Glomerular visceral epithelial cell (primary cell): Measurements from ENCODE around the gene MBP.
"Not testable (repeated sequence)": the region's sequence is repeated elsewhere in the genome, so short reads cannot be mapped to it uniquely, and the experiment has no call there.

Source experiments
- DNase-seq: peaks from one replicate; pipeline ENCODE4 v3.0.0-alpha.2; 2016; ENCODE audit errors: extremely low spot score

The MBP gene

DNA sequence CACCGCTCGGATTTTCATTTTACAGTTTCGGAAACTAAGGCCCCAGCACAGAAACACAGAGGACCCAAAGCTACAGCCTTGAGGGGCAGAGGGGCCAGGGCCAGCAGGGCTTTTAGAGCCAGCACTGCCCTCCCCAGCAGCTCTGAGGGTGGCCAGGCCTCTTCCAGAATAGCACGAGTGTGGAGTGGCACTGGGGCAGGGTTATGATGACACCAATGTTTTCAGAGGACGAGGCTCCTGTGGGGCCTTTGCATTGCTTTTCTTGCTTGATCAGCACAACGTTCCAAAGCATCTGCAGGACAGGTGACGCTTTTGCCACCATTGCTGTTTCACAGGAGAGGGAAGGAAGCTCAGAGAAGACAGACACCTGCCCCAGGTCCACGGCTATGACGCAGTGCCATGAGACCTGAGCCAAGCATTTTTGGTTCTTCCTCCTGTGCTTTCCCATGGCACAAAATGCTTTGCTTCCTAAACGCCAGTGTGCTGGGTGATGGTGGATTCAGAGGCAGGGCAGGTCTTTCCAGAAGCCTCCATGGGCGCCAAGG lies 126.9 kb downstream of the MBP start:
- DNase-seq: no peak

DNA sequence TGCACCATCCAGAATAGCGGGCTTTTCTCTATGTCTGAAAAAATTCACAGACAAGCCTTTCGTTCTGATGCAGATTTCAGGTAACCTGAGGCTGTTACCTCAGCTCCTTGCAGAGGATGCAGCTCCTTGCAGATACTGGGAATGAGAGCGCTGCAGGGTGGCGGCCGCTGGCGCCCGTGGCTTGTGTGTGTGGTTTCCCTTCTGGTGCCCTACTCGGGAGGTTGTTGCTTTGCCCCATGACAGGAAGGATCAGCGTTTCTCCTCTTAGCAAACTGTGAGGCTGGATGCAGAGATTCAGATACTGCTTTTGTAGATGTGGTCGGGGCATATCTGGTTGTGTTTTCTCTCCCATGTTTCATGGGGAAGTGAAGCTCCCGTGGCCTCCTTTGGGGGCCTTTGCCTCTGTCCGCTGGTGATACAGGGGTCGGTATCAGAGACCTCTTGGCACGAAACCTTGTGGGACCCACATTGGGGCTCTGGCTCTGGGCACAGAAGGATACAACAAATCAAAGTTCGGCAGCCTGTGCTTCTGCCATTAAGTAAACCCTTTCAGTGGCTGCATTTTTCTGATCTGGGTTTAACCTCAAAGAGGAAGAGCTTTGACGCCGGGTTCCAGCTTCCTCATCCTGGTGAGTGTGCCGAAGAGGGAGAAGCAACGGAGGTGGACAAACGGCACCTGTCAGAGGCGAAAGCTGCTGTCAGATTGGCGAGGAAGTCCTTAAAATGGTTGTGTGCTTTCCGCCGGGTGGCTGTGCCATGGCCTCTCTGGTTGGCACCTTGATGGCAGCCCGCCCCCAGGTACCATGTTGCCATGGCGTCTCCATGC lies 127.8 kb downstream of the MBP start:
- DNase-seq: no peak

DNA sequence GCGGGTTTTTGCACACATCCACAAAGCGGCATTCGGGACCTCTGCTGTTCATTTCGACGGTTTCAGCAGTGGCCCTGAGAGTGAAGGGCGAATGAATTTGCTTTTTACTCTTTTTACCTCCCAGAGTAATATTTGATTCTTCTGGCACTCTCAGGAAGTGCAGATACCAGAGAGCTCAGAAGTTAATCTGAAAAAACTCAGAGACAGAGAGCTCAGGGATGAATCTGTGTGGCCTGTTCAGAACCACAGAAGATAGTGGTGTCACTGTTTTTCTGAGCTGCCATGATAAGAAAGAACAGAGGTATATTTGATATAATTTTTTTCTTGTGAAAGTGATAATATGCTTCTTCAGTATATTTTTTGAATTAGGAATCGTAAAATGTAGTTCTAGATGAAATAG lies 129.3 kb downstream of the MBP start:
- no peak for DNase-seq

DNA sequence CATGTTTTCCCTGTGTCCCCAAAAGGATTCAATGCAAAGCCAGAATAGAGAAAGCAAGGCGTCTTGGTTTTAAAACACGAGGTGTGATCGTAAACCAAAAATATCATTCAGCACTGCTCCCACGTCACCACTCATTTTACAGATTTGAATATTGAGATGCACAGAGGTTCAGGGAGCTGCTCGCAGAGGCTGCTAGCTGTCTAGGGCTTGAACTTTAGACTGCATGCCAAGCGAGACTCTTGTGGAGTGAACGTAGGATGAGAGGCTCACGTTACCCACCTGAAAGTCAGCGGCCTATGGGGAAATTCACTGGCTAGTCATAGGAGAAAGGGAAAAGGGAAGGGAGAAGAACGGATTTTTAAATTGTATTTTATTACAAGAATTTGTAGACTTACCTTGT lies 130.1 kb downstream of the MBP start:
- no peak for DNase-seq

DNA sequence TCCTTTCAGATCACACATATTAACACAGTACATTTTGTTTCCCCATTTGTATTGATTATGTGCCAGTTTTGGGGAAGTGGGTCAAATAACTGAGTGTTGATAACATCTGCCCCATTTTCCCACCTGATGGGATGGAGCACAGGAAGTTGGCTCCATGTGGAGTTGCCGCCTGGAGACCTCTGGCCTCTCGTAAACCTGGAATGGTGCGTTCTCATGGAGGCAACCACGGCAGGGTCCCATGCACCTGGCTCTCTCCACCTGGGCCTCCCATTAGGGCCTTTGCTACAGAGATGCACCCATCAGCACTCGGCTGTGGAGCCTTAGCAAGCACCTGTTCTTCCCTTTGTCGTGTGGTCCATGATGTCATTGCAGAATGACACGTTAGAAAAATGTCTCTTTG lies 130.6 kb downstream of the MBP start:
- no peak for DNase-seq

DNA sequence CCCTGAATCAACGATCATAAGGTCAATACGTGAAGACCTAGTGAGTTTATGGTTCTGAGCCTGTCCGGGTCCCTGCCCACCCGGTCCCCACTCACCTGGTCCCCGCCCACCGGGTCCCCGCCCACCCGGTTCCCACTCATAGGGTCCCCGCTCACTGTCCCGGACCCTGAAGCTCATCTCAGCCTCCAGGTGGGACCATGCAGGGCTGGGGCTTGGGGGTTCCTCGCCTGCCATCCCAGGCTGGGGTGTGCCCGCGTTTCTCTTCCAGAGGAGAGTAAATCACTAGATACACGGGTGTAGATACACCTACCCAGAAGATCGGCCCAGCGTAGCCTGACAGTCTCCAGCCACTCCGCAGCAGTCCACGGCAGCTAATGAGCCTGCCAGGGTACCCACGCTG lies 131.5 kb downstream of the MBP start:
- DNase-seq: no peak

DNA sequence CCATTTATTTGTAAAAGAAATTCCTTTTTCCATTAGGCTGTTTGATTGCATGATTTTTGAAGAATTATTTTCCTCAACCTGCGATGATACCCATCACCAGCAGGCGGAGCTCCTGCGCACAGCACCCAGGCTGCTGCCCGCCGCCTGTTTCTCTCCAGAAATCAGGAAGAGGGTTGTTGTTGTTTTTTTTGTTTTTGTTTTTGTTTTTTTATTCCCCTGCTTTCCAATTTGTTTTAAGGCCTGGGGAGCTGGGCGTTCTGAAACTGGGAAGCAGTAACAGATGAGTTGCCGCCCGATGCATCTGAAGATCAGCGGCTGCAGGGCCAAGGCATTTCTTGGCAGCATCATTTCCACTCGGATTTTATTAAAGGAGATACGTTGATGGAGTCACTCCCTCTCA lies 132.1 kb downstream of the MBP start:
- DNase-seq: peak; percentile 46

DNA sequence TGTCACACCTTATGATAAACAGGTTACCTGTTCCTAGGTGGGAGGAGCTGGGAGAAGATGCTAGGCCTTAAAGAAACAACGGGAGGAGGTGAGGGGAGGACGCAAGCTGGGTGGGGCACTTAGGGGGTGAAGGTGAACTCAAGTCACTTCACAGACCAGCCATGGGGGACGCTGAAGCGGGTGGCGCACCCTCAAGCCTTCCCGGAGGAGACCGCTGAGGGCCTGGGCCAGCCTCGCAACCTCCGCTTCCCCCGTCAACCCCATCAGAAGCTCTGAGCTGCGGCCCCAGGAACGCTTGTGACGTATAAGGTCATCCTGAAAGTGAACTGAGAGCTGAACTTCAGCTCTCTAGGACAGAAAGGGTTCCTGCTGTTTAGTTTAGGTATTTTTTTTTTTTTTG lies 133.5 kb downstream of the MBP start:
- no peak for DNase-seq

DNA sequence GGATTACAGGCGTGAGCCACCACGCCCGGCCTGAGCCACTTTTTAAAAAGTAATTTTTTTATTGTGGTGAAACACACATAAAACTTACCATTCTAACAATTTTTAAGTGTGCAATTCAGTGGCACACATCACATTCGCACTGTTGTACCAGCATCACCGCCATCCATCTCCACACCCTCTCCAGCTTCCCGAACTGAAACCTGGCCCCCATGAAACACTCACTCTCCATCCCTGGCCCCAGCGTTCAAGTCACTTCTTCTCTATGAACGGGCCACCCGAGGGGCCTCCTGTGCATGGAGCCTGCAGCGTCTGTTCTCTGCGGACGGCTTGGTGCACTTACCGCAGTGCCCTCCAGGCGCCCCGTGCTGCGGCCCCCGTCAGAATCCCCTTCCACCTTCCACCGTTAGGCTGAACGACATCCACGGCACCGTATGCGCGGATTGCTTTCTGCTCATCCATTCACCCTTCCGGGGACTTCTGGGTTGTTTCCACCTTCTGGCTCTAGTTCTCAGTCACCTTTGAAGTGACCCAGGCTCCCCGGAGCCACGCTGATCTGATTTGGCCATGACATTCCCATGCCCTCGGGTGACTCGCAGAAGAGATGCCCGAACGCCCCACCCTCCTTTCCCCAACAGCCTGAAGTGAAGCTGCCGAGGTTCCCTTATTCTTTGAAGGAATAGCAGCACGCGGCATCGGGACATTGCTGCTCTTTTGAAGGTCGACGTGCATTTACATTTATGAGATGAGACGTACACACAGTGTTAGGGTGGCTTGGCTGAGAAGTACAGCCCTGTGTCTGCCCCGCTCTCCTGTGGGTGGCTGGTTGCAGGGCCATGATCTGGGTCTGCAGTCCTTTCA lies 134.4 kb downstream of the MBP start:
- DNase-seq: no peak

DNA sequence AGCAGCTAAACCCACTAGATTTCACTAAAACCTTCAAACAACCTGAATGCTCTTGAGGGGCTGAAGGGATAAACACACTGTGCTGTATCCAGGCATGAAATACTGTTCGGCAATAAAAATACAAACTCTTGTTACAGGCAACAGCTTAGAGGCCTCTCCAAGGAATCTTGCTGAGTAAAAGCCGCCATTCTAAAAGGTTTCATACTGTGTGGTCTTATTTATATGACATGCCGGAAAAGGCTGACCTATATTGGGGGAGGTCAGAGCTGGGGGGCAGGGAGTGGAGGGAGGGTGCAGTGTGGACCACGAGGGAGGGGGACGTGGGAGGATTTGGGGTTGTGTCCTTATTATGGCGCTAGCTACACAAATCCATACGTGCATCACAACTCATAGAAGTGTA lies 136.2 kb downstream of the MBP start:
- DNase-seq: no peak

DNA sequence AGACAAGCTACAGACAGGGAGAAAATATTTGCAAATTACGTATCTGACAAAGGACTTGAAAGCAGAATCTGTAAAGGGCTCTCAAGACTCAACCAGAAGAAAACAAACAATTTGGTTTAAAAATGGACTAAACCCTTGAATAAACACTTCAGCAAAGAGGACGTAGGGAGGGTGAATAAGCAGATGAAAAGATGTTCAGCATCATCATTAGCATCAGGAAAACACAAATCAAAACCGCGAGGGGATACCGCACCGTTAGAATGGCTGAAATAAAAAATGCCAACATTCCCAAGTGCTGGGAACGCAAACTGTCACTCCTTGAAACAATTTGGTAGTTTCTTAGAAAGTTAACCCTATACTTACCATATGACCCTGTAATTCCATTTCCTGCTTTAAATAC lies 136.7 kb downstream of the MBP start:
- no peak for DNase-seq

DNA sequence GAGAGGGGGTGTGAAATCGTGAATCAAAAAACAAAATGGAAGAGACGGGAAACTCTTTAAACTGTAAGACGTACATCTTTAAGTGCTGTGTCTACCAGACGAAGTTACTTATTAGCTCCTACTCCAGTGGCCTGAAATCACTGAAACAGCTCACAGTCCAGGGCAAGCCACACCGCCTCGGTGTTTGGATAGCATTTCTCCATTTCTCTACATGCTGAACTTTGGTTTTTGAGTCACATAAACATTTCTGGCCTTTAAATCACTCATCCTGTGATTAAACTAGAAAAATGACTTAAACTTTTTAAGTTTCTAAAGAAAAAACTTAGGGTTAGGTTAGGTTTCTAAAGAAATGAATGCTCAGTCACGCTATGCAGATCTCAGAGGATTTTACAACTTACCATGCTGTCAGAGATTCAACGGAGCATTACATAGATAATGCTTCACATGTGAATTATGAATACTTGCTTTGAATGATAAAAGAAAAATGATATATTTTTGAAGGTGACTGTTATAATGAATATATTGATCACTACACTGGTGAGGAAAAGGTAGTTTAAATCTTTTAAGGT lies 138.4 kb downstream of the MBP start:
- peak; percentile 32 for DNase-seq

DNA sequence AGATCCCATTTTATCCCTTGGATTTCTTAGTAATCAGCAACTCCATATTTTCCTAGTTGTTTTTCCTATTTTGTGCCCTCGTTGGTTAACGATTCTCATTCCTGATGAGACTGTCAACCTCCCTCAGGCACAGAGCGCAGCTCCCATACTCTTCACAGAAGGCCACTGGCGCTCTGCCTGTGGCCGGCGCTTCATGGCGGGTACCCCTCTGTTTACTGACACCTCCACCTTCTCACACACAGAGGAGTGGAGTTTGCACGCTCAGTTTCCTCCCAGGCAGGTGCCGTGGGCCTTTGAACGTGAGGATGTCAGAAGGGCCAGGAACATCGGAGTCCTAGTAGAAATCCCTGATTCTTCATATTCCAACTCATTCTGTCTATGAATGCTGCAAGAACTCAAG lies 139.0 kb downstream of the MBP start:
- DNase-seq: no peak

DNA sequence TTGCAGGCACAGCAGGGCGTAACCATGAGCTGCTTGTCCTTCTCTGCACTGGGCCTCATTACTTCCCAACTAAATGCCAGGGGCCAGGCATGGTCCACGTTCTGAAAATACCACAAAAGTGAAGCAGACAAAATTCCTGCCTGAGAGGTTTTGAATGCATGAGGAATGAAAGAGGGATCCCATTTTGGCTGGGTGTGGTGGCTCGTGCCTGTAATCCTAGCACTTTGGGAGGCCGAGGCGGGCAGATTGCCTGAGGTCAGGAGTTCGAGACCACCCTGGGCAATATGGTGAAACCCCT lies 139.5 kb downstream of the MBP start:
- no peak for DNase-seq

DNA sequence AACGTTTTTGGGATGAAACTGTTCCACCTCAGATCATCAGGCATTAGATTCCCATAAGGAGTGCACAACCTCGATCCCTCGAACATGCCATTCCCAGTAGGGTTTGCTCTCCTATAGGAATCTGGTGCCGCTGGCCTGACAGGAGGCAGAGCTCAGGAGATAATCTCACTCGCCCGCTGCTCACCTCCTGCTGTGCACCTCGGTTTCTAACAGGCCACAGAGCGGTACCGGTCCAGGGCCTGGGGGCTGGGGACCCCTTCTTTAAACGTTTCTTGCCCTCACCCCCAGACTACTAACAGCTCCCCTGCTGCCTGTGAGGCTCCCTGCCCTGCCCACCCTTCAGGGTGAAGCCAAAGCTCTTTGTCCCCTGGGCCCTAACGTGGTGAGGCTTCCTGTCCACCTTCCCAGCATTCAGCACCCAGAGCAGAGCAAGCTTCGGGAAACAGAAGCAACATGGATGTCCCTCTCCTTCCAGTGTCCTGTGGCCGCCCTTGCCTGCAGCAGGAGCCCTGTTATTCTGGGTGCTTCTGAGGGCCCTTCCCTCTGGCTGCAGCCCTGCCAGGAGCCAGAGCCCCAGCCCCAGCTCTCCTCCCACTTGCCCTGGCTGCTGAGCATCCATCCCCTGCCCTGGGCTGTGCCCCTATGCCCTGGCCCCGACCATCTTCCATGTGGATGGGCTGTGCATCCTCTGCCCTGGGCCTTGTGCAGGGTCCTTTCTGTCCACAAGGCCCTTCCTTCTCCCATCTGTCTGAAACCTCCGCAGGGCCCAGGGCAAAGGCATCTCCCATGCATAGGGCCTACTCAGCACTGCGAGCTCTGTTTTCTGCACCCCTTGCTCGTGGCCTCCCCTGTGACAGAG lies 140.1 kb downstream of the MBP start:
- no peak for DNase-seq

DNA sequence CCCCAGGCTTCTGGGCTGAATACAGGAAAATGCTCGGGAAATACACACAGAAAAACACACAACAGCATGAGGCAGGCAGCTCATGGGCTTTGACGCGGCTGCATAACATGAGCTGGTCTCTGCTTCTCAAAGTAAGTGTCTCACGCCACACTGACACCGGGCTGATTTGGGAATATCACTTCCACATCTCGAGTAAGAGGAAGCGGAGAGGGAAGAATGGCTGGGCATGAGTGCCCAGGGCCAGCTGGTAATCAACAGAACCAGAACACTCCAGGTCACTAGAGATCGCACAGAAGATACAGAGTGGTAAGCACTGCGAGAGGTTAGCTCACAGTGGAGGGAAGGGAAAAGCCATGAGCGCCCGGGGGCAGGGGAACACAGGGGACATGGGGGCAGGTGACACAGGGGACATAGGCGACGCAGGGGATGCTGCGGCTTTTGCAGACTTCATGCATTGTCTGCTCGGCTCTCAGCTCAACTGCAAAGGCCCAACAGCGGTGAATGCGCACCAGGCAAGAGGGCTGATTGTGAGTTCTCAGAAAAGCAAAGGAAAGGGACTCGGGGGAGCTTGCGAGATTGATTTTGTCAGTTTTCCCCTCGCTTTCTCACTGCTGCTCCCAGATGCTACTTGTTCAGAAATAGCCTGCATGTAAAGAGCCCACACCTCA lies 141.4 kb downstream of the MBP start:
- no peak for DNase-seq

DNA sequence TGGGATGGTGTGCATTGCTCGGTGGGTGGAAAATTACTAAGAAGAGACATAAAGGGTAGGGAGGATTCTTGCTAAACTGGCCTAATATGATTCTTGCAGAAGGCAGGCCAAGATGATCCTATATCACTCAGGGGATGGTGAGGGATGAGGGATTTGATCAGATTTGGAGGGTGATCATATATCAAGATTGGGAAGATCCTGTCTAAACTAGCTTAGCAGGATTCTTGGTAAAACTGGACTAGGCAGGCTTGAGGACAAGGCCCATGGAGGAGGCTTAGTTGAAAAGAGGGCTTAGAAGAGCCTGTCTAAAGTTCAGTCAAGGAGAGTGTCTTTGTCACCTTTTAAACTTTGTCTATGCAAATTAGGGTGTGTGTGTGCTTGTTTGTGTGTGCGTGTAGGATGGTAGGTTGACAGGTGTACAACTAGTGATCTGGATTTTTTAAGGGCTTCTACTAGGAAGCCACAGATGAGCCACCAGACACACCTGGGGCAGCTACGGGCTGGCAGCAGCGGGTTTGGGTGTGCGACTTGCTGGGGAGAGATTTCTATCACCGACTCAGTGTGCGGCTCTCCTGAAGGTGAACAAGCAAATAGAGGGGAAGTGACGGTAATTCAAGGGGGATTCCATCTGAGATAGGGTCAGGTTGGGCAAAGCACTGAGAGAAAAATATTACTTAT lies 142.1 kb downstream of the MBP start:
- not testable (repeated sequence) for DNase-seq

DNA sequence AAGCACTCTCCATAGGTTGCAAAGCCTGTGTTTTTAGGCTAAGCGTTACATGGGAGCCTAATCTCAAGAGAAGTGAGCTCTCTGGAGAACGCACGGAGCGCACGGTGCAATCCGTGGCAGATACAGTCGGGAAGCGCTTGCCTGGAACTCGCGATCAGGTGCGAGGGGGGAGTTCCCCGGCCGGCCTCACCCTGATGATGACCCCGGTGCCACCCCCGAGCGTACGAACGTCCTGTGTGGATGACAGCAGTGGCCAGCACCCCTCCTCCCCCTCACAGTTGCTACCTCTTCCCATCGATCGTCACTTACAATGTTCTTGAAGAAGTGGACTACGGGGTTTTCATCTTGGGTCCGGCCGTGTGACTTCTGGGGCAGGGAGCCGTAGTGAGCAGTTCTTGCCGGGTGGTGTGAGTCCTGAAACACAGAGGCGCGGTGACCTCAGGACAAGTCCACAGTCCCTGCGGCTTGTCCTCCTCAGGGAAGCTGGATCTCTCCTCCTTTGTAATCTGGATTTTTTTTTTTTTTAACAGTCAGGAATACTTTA lies 142.9 kb downstream of the MBP start:
- no peak for DNase-seq

DNA sequence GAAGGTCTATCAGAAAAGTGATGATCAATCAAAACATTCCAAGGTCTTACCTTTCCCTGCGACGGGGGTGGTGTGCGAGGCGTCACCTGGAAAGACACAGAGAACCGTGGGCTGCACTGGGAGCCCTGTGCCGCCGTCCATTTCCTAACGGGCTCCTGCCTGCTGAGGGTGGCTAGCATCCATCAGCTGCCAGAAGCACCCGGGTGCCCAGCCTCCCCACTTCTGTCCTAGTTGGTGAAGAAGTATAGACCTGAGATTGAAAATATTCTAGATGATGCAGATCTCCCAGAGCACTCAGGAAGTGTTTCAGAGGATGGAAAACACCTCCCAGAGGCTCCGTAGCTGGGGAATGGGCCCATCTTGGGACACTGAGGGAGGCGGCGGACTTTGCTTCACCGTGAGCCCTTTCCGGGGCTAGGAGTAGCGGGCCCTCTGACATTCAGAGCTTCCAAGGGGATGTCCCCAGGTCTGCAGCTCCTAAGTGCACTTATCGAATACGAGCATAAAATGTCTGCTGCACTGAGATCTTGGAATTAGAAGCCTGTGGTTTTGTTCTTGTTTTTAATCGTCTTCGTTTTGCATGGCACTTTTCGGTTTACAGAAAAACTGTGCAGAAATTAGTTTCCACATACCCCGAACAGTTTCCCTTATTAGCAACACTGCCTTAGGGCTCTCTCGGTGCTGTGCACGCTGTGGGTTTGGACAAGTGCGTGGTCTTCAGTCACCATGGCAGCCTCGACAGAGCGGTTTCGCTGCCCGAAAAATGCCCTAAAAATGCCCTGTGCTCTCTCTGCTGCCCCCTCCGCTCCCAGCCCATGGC lies 143.5 kb downstream of the MBP start:
- no peak for DNase-seq
